Measurements from ENCODE around the gene UGDH. TPM values are rescaled to one million over a fixed set of nuclear protein-coding genes. Genes with fewer than 3 reads are reported as not detected.
A peak's percentile ranks its signal among the peaks of the same experiment; 100 is the strongest.

Gene UGDH
- total and polyA plus RNA-seq, 9 of the 15 experiments (the other 6 are each of a cell fraction or from before 2014, with no cell fraction given), result 5.5 to 21.7 (median 16.2) TPM

DNA sequence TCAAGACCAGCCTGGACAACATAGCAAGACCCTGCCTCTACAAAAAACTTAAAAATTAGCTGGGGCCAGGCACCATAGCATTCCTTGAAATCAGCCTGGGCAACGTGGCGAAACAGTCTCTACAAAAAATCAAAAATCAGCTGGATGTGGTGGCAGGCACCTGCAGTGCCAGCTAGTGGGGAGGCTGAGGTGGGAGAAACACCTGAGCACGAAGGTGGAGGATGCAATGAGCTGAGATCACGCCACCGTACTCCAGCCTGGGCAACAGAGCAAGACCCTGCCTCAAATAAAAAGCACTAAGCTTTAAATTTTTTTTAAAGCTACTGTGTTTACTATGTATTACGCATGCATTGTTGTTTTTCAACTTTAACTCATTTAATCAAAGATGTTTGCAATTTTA is 71.8 kb downstream of the UGDH start (continued):
- TF ChIP-seq, protein P1, sequence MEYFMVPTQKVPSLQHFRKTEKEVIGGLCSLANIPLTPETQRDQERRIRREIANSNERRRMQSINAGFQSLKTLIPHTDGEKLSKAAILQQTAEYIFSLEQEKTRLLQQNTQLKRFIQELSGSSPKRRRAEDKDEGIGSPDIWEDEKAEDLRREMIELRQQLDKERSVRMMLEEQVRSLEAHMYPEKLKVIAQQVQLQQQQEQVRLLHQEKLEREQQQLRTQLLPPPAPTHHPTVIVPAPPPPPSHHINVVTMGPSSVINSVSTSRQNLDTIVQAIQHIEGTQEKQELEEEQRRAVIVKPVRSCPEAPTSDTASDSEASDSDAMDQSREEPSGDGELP (CRISPR knock-in tag; IDR thresholded peaks at IDR 0.05; ENCODE audit: borderline replicate concordance), result no peak
- TF ChIP-seq ZBTB43 (CRISPR knock-in tag; IDR thresholded peaks at IDR 0.05), result no peak
- no peak for TF ChIP-seq ASH1L (IDR thresholded peaks at IDR 0.05; ENCODE audit: borderline replicate concordance, low read depth, partially characterized antibody)
- TF ChIP-seq ZNF175 (CRISPR knock-in tag; IDR thresholded peaks at IDR 0.05; ENCODE audit: low read depth), result no peak

- in situ Hi-C loops (cut with MboI), result no loop called here
- H3K9ac ChIP-seq (ENCODE audit: insufficient read depth in 1 of 2, low read depth in 2 of 2, low read length in 2 of 2), result no peak overlapping the region
- no peak overlapping the region for H3K4me3 ChIP-seq
- DNase-seq (ENCODE audit: extremely low read depth in 1 of 4, low spot score in 3 of 4) (no peak), ATAC-seq (no peak), FAIRE-seq (no peak)
- no peak overlapping the region for H2AFZ ChIP-seq (ENCODE audit: low read depth, low read length)
- no peaks in the 10 kb centered on the region for H3K9me1 ChIP-seq (ENCODE audit: control insufficient read depth, insufficient read depth, low read length)
- H3K9me3 ChIP-seq (replicated peaks; ENCODE audit: control insufficient read depth, insufficient read depth, low read depth, low read length), result no peaks in the 10 kb centered on the region
- H3K4me1 ChIP-seq (replicated peaks in 1 of 2; ENCODE audit: control insufficient read depth in 2 of 2, insufficient read depth in 2 of 2, low read length in 2 of 2), result peaks cover 3 to 8% of the 10 kb centered on the region in 2 experiments; a peak in 3 of 5 replicates
- 92% methylated on average over 2 of the region's 2 CpGs for WGBS (ENCODE audit: insufficient coverage, low coverage, missing lambda C conversion rate)
- H3K36me3 ChIP-seq (ENCODE audit: control insufficient read depth, insufficient read depth, low read length), result peaks cover 84% of the 10 kb centered on the region
- CTCF ChIA-PET (ENCODE audit: low intra/inter-chr PET ratio), result no interaction called here
- peaks cover 46% of the 10 kb centered on the region for H3K79me2 ChIP-seq (ENCODE audit: control insufficient read depth, insufficient read depth, low read length)
- H3K27me3 ChIP-seq (ENCODE audit: control insufficient read depth in 2 of 2, insufficient read depth in 2 of 2, low read length in 2 of 2), result no peaks in the 10 kb centered on the region
- 0 out of 3 replicates have a peak overlapping the region, but pooled peaks have one; percentile 6 for H3K27ac ChIP-seq (ENCODE audit: extremely low read depth, low read depth, low read length)
- peaks cover 26% of the 10 kb centered on the region; the same call in 1 of the 2 replicates for H4K20me1 ChIP-seq (replicated peaks; ENCODE audit: control insufficient read depth, insufficient read depth, low read length)
- BruUV-seq (replicated peaks), result no TSS peak
- H3K4me2 ChIP-seq (ENCODE audit: insufficient read depth, low read length), result no peak overlapping the region
- POLR2A ChIA-PET, result interaction anchor here (0.6 to 2.7 kb wide), 3 partner anchors 13 to 424 kb away, joined by 3 to 13 read pairs (median 3); no protein-coding TSS in a partner anchor
- intact Hi-C loops (cut with micrococcal nuclease), result loop anchor here (10.0 kb wide), 1 partner anchor 559 kb away; no protein-coding TSS in a partner anchor
- TF ChIP-seq C11orf30 (IDR thresholded peaks at IDR 0.05; ENCODE audit: low read depth), result peak; percentile 72
- TF ChIP-seq DEAF1 (CRISPR knock-in tag; IDR thresholded peaks at IDR 0.05), result no peak
- no peak for TF ChIP-seq ZNF589 (CRISPR knock-in tag; IDR thresholded peaks at IDR 0.05; ENCODE audit: low read depth)
- TF ChIP-seq MAFG (tag; conservative IDR thresholded peaks at IDR 0.05), result peak; percentile 57; the same call in 1 of the 2 replicates
- TF ChIP-seq RAD21 (CRISPR knock-in tag; conservative IDR thresholded peaks at IDR 0.05 in 1 of 2, IDR thresholded peaks at IDR 0.05 in 1 of 2), result no peak
- TF ChIP-seq MAFF (IDR thresholded peaks at IDR 0.05; ENCODE audit: low read length), result peak; percentile 42; the same call in 1 of the 2 replicates
- TF ChIP-seq GTF2A2 (tag; IDR thresholded peaks at IDR 0.05), result no peak
- no peak for TF ChIP-seq MECOM (CRISPR knock-in tag; IDR thresholded peaks at IDR 0.05)
- peak; percentile 83 for TF ChIP-seq ZNF316 (IDR thresholded peaks at IDR 0.05)
These were observed 73.5 kb downstream of the UGDH start for GRCh38 chr4:39453738-39454137.
